HCT116 (cell line): ENCODE measurements around the gene KIRREL1. TPM values are rescaled to one million over a fixed set of nuclear protein-coding genes. Genes with fewer than 3 reads are reported as not detected.

Experiments used
- ATAC-seq: fragments of 200-7000 bp; cut with Tn5 transposase; 2 replicates; pipeline ENCODE4 v1.9.1; 2020; ENCODE audit warnings: mild to moderate bottlenecking, moderate library complexity
- BruUV-seq: library from RNA; stranded (reverse); fragments of 400-500 nt; replicated peaks from 2 replicates; lab custom pipeline; 2021; lab: Mats Ljungman, UMichigan
- CTCF ChIA-PET: fragments of 300-600 bp; sonication (Branson Sonifier 250); formaldehyde crosslinking; loops from one replicate; lab custom pipeline; 2021; ENCODE audit warnings: antibody characterized with exemption; lab: Charles Lee
- POLR2A ChIA-PET: fragments of 300-600, 350-600 bp; sonication (Branson Sonifier 250); formaldehyde crosslinking; loops from one replicate; lab custom pipeline; 2021; ENCODE audit warnings: antibody characterized with exemption; lab: Charles Lee
- RAD21 ChIA-PET, 2 experiments: fragments of 300-600 bp; sonication (Branson Sonifier 250); formaldehyde crosslinking; loops; one replicate each; lab custom pipeline; 2023; ENCODE audit warnings: low total read pairs in 2 of 2; ENCODE audit not compliant: uncharacterized antibody in 2 of 2, unreplicated experiment in 2 of 2, low non-redundant PET in 1 of 2; lab: Charles Lee
- DNase-seq: peaks from one replicate; pipeline ENCODE4 v3.0.0-alpha.2; 2010; ENCODE audit warnings: low read depth, low spot score
- H2AFZ ChIP-seq: fragments of 200-600 bp; shearing (Covaris generic), sonication (generic); 2 replicates; pipeline ENCODE4 v1.6.1; 2017; ENCODE audit warnings: low read depth, mixed run types, mixed read lengths, antibody characterized with exemption, low read length; ENCODE audit not compliant: poor library complexity, severe bottlenecking
- H3K27ac ChIP-seq: 2 replicates; pipeline ENCODE4 v1.5.1; 2012; ENCODE audit warnings: low read depth, low read length
- H3K27me3 ChIP-seq: fragments of 200-600 bp; sonication (generic); 2 replicates; pipeline ENCODE4 v1.6.1; 2016; ENCODE audit warnings: mixed run types, low read length, mixed read lengths; ENCODE audit not compliant: insufficient read depth
- H3K36me3 ChIP-seq, 2 experiments: fragments of 200-500 bp in 1 of 2; fragments of 200-600 bp in 1 of 2; sonication (Bioruptor generic) in 1 of 2; sonication (generic) in 1 of 2; 2 replicates each; pipeline versions ENCODE4 v1.5.1 to v1.6.1; 2014 to 2016; ENCODE audit warnings: low read length in 2 of 2, inconsistent platforms in 1 of 2, mixed read lengths in 1 of 2, mixed run types in 1 of 2; ENCODE audit not compliant: insufficient read depth in 2 of 2, control insufficient read depth in 1 of 2
- H3K4me1 ChIP-seq, 2 experiments: fragments of 200-600 bp in 1 of 2; sonication (generic) in 1 of 2; 2 replicates each; pipeline versions ENCODE4 v1.5.1 to v1.6.1; 2012 to 2017; ENCODE audit warnings: low read length in 2 of 2, inconsistent platforms in 1 of 2, mild to moderate bottlenecking in 1 of 2, mixed read lengths in 1 of 2, mixed run types in 1 of 2, moderate library complexity in 1 of 2; ENCODE audit not compliant: insufficient read depth in 2 of 2, control insufficient read depth in 1 of 2
- H3K4me2 ChIP-seq: fragments of 200-600 bp; sonication (generic); 2 replicates; pipeline ENCODE4 v1.6.1; 2017; ENCODE audit warnings: mixed run types, low read length, mixed read lengths
- H3K4me3 ChIP-seq, 2 experiments: fragments of 200-600 bp in 1 of 2; sonication (generic) in 1 of 2; replicated peaks in 1 of 2; 2 replicates each; pipeline ENCODE4 v1.5.1; 2011 to 2016; ENCODE audit warnings: low read length in 2 of 2, control low read depth in 1 of 2, low read depth in 1 of 2, mild to moderate bottlenecking in 1 of 2, mixed read lengths in 1 of 2, mixed run types in 1 of 2
- H3K79me2 ChIP-seq: fragments of 200-600 bp; sonication (generic); 2 replicates; pipeline ENCODE4 v1.6.1; 2017; ENCODE audit warnings: mild to moderate bottlenecking, mixed run types, low read length, moderate library complexity, mixed read lengths; ENCODE audit not compliant: insufficient read depth
- H3K9ac ChIP-seq: fragments of 200-600 bp; sonication (generic); 2 replicates; pipeline ENCODE4 v1.6.1; 2016; ENCODE audit warnings: low read length, mixed read lengths
- H3K9me2 ChIP-seq: fragments of 200-600 bp; sonication (generic), shearing (Covaris generic); 2 replicates; pipeline ENCODE4 v1.6.1; 2017; ENCODE audit warnings: mixed run types, mild to moderate bottlenecking, moderate library complexity; ENCODE audit not compliant: insufficient read depth
- H3K9me3 ChIP-seq, 2 experiments: fragments of 200-500 bp in 1 of 2; fragments of 200-600 bp in 1 of 2; sonication (Bioruptor generic) in 1 of 2; sonication (generic) in 1 of 2; 2 replicates each; pipeline ENCODE4 v1.6.1; 2014 to 2017; ENCODE audit warnings: low read length in 2 of 2, mixed read lengths in 2 of 2, inconsistent platforms in 1 of 2, low read depth in 1 of 2, mild to moderate bottlenecking in 1 of 2, mixed run types in 1 of 2, moderate library complexity in 1 of 2; ENCODE audit not compliant: control insufficient read depth in 1 of 2, insufficient read depth in 1 of 2
- H4K20me1 ChIP-seq: fragments of 200-600 bp; sonication (generic), shearing (Covaris generic); 2 replicates; pipeline ENCODE4 v1.6.1; 2017; ENCODE audit warnings: mixed run types, mild to moderate bottlenecking, moderate library complexity; ENCODE audit not compliant: insufficient read depth
- CTCF ChIP-seq, 3 experiments: fragments of 200-600 bp in 1 of 3; sonication (generic) in 1 of 3; IDR thresholded peaks in 2 of 3; conservative IDR thresholded peaks in 1 of 3; 2 replicates each; pipeline ENCODE4 v1.5.1; 2012 to 2017; ENCODE audit warnings: low read depth in 2 of 3, low read length in 2 of 3, antibody characterized with exemption in 1 of 3, borderline replicate concordance in 1 of 3, control low read depth in 1 of 3, mild to moderate bottlenecking in 1 of 3, mixed read lengths in 1 of 3, mixed run types in 1 of 3, moderate library complexity in 1 of 3; ENCODE audit not compliant: insufficient read depth in 1 of 3
- FOSL1 ChIP-seq: IDR thresholded peaks from 2 replicates; pipeline ENCODE4 v1.6.1; 2012; ENCODE audit warnings: low read depth
- MAX ChIP-seq: IDR thresholded peaks from 2 replicates; pipeline ENCODE4 v1.6.1; 2012
- POLR2A ChIP-seq: IDR thresholded peaks from 2 replicates; pipeline ENCODE4 v1.7.0; 2011; ENCODE audit warnings: borderline replicate concordance; ENCODE audit not compliant: insufficient read depth, insufficient read length; ENCODE audit errors: extremely low read depth
- RAD21 ChIP-seq: IDR thresholded peaks from 2 replicates; pipeline ENCODE4 v1.6.1; 2012; ENCODE audit warnings: low read depth, mild to moderate bottlenecking
- SIN3A ChIP-seq: IDR thresholded peaks from 2 replicates; pipeline ENCODE4 v1.6.1; 2012; ENCODE audit warnings: low read depth
- TCF7L2 ChIP-seq: IDR thresholded peaks from 2 replicates; pipeline ENCODE4 v1.7.0; 2011; ENCODE audit warnings: borderline replicate concordance, inconsistent platforms; ENCODE audit not compliant: insufficient read depth, insufficient read length; ENCODE audit errors: extremely low read depth
- ZFX ChIP-seq: fragments of 450-650 bp; IDR thresholded peaks from 2 replicates; pipeline ENCODE4 v1.6.1; 2017
- intact Hi-C: fragments of 100-400 bp; cut with micrococcal nuclease; formaldehyde crosslinking; loops from 2 replicates; pipeline ENCODE4 v1.10.0; 2022
- total RNA-seq: library from RNA; stranded (reverse); gene quantifications from one replicate; pipeline ENCODE4 v1.2.1, GENCODE V29; 2021; ENCODE audit not compliant: unreplicated experiment
- TF ChIP-seq, protein P1 (sequence below): IDR thresholded peaks from 2 replicates; pipeline ENCODE4 v1.6.1; 2012

Gene KIRREL1
- total RNA-seq, 1 experiment from 2014 or later: 20.0 TPM

DNA sequence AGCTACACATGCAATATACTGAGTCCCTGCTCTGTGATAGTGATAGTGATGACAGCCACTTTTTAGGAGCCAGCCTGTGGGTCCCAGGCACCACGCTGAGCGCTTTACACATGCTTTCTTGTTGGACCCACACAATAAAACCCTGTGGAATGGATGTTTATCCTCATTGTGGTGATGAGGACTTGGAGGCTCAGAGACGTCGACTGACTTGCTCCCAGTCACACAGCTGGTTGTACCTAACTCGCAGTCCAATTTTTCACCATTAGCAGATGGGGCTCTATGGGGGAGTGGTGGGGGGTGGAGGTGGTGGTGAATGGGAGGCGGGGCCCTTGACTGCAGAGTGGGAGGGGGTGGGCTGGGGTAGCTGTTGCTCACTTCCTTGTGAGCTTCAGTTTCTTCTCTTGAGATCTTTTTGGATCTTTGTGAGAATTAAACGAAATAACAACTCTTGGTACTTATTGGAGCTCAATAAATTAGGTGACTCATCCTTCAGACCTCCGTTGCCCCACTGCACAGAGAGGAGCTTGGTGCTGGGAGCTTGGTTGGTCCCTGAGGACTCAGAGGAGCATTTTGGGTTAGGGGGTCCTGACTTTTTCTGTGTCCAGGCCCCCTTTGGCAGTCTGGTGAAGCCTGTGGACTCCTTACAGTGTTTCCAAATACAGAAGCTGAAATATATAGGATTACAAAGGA is 125.4 kb downstream of the KIRREL1 start:
- Histone ChIP-seq H3K9me3 (no peaks in the 10 kb centered on the region), H3K9ac (no peak overlapping the region), H3K36me3 (no peaks in the 10 kb centered on the region), H3K4me1 (peaks cover under 1 to 12% of the 10 kb centered on the region in 2 experiments; a peak in 1 of 4 replicates), H4K20me1 (no peaks in the 10 kb centered on the region), H3K27me3 (peaks cover 6% of the 10 kb centered on the region; the same call in 1 of the 2 replicates), H3K79me2 (no peaks in the 10 kb centered on the region), H3K27ac (no peak overlapping the region), H3K4me3 (no peak overlapping the region), H3K4me2 (no peak overlapping the region), H3K9me2 (no peaks in the 10 kb centered on the region), H2AFZ (no peak overlapping the region)
- ChIA-PET CTCF (interaction anchor here (0.8 to 15.6 kb wide), 7 partner anchors 12 to 241 kb away, joined by 3 to 393 read pairs (median 4); partner anchors contain the start of gene KIRREL1), POLR2A (interaction anchor here (1.2 kb wide), 1 partner anchor 156 kb away, joined by 3 read pairs; no protein-coding TSS in a partner anchor), RAD21 (interaction anchor here in 1 of 2 experiments (2.4 kb wide), 1 partner anchor 127 kb away, joined by 8 read pairs; no protein-coding TSS in a partner anchor)
- DNase-seq (no peak), ATAC-seq (no peak)
- TF ChIP-seq ZFX: no peak
- TF ChIP-seq FOSL1: no peak
- no peak for TF ChIP-seq RAD21
- no peak for TF ChIP-seq SIN3A
- no peak for TF ChIP-seq TCF7L2
- TF ChIP-seq, protein P1, sequence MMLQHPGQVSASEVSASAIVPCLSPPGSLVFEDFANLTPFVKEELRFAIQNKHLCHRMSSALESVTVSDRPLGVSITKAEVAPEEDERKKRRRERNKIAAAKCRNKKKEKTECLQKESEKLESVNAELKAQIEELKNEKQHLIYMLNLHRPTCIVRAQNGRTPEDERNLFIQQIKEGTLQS: no peak
- no peak for TF ChIP-seq CTCF (IDR thresholded peaks at IDR 0.05 in 2 of 3, conservative IDR thresholded peaks at IDR 0.05 in 1 of 3; ENCODE audit: borderline replicate concordance in 1 of 3, insufficient read depth in 1 of 3, low read depth in 2 of 3, low read length in 2 of 3)
- TF ChIP-seq POLR2A: no peak
- TF ChIP-seq MAX: no peak
- intact Hi-C loops: no loop called here
- no TSS peak for BruUV-seq
